KMS-11 (cell line): ENCODE data around the gene CRADD.

Experiments used
- H2AFZ ChIP-seq: fragments of 200-600 bp; sonication (generic); 2 replicates; pipeline ENCODE4 v1.6.1; 2016; ENCODE audit warnings: antibody characterized with exemption, mixed run types, low read depth
- H3K27ac ChIP-seq: fragments of 200-600 bp; sonication (generic); 2 replicates; pipeline ENCODE4 v1.6.1; 2016; ENCODE audit warnings: mild to moderate bottlenecking, mixed run types
- H3K27me3 ChIP-seq: fragments of 200-600 bp; sonication (generic); 2 replicates; pipeline ENCODE4 v1.6.1; 2017; ENCODE audit warnings: mild to moderate bottlenecking, low read depth, mixed run types, moderate library complexity; ENCODE audit not compliant: insufficient read depth
- H3K36me3 ChIP-seq: fragments of 200-600 bp; sonication (generic); 2 replicates; pipeline ENCODE4 v1.6.1; 2017; ENCODE audit warnings: mild to moderate bottlenecking, mixed run types; ENCODE audit not compliant: insufficient read depth
- H3K4me1 ChIP-seq: fragments of 200-600 bp; sonication (generic); 2 replicates; pipeline ENCODE4 v1.6.1; 2016; ENCODE audit warnings: mild to moderate bottlenecking, low read depth, mixed run types; ENCODE audit not compliant: poor library complexity, severe bottlenecking
- H3K4me2 ChIP-seq: fragments of 200-600 bp; sonication (generic); 2 replicates; pipeline ENCODE4 v1.7.0; 2016; ENCODE audit warnings: mild to moderate bottlenecking, mixed run types
- H3K4me3 ChIP-seq: fragments of 200-600 bp; sonication (generic); IDR thresholded peaks from 2 replicates; pipeline ENCODE4 v1.6.1; 2017; ENCODE audit warnings: low read depth, low read length, mixed read lengths; ENCODE audit not compliant: insufficient read depth
- H3K79me2 ChIP-seq: fragments of 200-600 bp; sonication (generic); 2 replicates; pipeline ENCODE4 v1.6.1; 2016; ENCODE audit warnings: low read depth, mixed run types; ENCODE audit not compliant: insufficient read depth
- H3K9ac ChIP-seq: fragments of 200-600 bp; sonication (generic); 2 replicates; pipeline ENCODE4 v1.6.1; 2016; ENCODE audit warnings: mild to moderate bottlenecking, mixed run types
- H4K20me1 ChIP-seq: fragments of 200-600 bp; sonication (generic); 2 replicates; pipeline ENCODE4 v1.6.1; 2016; ENCODE audit warnings: mild to moderate bottlenecking, mixed run types; ENCODE audit not compliant: insufficient read depth
- TF ChIP-seq, protein P1 (sequence below): fragments of 200-600 bp; sonication (generic); conservative IDR thresholded peaks from 2 replicates; pipeline ENCODE4 v1.6.1; 2017; ENCODE audit warnings: low read depth, mild to moderate bottlenecking, antibody characterized with exemption, low read length, moderate library complexity, mixed read lengths

Gene CRADD

DNA sequence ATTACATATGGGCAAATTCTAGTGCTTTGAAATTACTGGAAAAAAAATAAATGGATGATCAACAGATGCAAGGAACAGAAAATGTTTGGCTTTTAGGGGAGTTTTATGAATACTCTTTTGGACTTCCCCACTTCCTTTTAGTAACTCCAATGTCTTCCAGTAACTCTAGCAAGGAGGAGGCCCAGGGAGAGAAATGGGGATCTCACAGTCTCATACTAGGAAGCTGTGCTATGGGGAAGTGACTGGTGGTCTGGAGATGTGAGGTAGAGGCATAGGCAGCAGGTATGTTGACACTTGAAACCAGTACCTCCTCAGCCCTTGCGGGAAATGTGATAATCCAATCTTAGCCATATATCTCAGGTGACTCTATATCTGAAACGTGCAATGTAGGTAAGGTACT, 68.1 kb downstream of the CRADD start:
- Histone ChIP-seq H3K36me3 (no peaks in the 10 kb centered on the region), H3K4me2 (no peak overlapping the region), H3K4me1 (peaks cover 5% of the 10 kb centered on the region), H2AFZ (no peak overlapping the region), H3K27ac (no peak overlapping the region), H3K79me2 (no peaks in the 10 kb centered on the region), H3K4me3 (no peak overlapping the region), H4K20me1 (no peaks in the 10 kb centered on the region), H3K27me3 (no peaks in the 10 kb centered on the region), H3K9ac (no peak overlapping the region)
- TF ChIP-seq, protein P1, sequence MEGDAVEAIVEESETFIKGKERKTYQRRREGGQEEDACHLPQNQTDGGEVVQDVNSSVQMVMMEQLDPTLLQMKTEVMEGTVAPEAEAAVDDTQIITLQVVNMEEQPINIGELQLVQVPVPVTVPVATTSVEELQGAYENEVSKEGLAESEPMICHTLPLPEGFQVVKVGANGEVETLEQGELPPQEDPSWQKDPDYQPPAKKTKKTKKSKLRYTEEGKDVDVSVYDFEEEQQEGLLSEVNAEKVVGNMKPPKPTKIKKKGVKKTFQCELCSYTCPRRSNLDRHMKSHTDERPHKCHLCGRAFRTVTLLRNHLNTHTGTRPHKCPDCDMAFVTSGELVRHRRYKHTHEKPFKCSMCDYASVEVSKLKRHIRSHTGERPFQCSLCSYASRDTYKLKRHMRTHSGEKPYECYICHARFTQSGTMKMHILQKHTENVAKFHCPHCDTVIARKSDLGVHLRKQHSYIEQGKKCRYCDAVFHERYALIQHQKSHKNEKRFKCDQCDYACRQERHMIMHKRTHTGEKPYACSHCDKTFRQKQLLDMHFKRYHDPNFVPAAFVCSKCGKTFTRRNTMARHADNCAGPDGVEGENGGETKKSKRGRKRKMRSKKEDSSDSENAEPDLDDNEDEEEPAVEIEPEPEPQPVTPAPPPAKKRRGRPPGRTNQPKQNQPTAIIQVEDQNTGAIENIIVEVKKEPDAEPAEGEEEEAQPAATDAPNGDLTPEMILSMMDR: no peak

DNA sequence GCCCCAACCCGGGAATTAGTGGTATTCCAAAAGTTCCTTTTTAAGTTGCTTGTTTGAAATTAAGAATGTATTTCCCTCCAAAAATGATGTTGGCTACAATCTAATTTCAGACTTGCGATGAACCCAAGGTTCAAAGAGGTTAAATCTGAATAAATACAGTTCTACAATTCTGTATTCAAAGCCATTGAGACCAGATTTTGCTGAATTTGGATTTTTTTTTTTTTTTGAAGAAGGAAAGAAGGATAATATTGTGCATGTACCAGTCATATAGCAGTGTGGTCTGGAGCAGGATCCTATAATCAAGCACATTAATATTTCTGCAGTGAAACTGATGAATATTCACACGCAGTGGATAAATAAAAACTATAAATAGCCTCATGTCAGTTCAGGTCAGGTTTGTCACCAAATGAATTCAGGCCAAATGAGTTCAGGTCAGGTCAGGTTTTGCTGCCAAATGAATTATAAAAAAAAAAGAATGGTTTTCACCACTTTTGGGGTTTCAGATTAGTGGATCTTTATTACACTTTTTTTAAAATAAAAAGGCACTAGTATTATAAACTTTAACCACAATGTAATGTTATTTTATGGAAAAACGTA, 69.5 kb downstream of the CRADD start:
- Histone ChIP-seq H3K27ac (no peak overlapping the region), H3K36me3 (no peaks in the 10 kb centered on the region), H2AFZ (no peak overlapping the region), H3K9ac (no peak overlapping the region), H3K4me2 (no peak overlapping the region), H3K4me3 (no peak overlapping the region), H3K79me2 (no peaks in the 10 kb centered on the region), H3K27me3 (no peaks in the 10 kb centered on the region), H4K20me1 (no peaks in the 10 kb centered on the region), H3K4me1 (peaks cover 5% of the 10 kb centered on the region)
- TF ChIP-seq, protein P1: no peak

GRCh38 chr12:93748672-93749383, 71.7 kb downstream of the CRADD start:
- Histone ChIP-seq H3K27ac (no peak overlapping the region), H3K9ac (no peak overlapping the region), H3K36me3 (no peaks in the 10 kb centered on the region), H3K4me2 (no peak overlapping the region), H3K27me3 (no peaks in the 10 kb centered on the region), H3K4me1 (no peaks in the 10 kb centered on the region), H4K20me1 (no peaks in the 10 kb centered on the region), H3K4me3 (no peak overlapping the region), H2AFZ (no peak overlapping the region), H3K79me2 (no peaks in the 10 kb centered on the region)
- TF ChIP-seq, protein P1: no peak

- no peaks in the 10 kb centered on the region for H4K20me1 ChIP-seq
- H3K4me2 ChIP-seq: no peak overlapping the region
- no peaks in the 10 kb centered on the region for H3K79me2 ChIP-seq
- TF ChIP-seq, protein P1: no peak
- H3K4me1 ChIP-seq: no peaks in the 10 kb centered on the region
- H3K27ac ChIP-seq: no peak overlapping the region
- no peaks in the 10 kb centered on the region for H3K27me3 ChIP-seq
- no peak overlapping the region for H3K9ac ChIP-seq
- H2AFZ ChIP-seq: no peak overlapping the region
- H3K36me3 ChIP-seq: no peaks in the 10 kb centered on the region
- no peak overlapping the region for H3K4me3 ChIP-seq
These were observed 72.3 kb downstream of the CRADD start for GRCh38 chr12:93749515-93749914.
